Natural killer cell (primary cell): ENCODE results near the gene NCR2. TPM values are rescaled to one million over a fixed set of nuclear protein-coding genes. Genes with fewer than 3 reads are reported as not detected.

Experiments
- ATAC-seq, 3 donors: fragments of 150-1000 bp in 2 of 3; fragments of 200-7000 bp in 1 of 3; cut with Tn5 transposase; 1 replicate in 1 of 3; 2 replicates in 2 of 3; pipeline ENCODE4 v1.10.0; 2021; ENCODE audit warnings: mild to moderate bottlenecking in 2 of 3, moderate library complexity in 2 of 3
- DNase-seq, 2 donors: peaks; one replicate each; pipeline versions ENCODE4 v3.0.0 to v3.0.0-alpha.2; 2013 to 2021; ENCODE audit warnings: mixed read lengths in 1 of 2
- H3K27ac ChIP-seq: one replicate; pipeline ENCODE4 v1.5.1; 2013; ENCODE audit warnings: mild to moderate bottlenecking, low read length
- H3K27me3 ChIP-seq: one replicate; pipeline ENCODE4 v1.6.1; 2013; ENCODE audit warnings: low read length; ENCODE audit not compliant: control insufficient read depth, insufficient read depth
- H3K36me3 ChIP-seq: one replicate; pipeline ENCODE4 v1.6.1; 2013; ENCODE audit warnings: low read length; ENCODE audit not compliant: control insufficient read depth, insufficient read depth
- H3K4me1 ChIP-seq: one replicate; pipeline ENCODE4 v1.6.1; 2013; ENCODE audit warnings: low read length; ENCODE audit not compliant: control insufficient read depth, insufficient read depth
- H3K4me3 ChIP-seq: one replicate; pipeline ENCODE4 v1.5.1; 2013; ENCODE audit warnings: low read length
- H3K9me3 ChIP-seq: one replicate; pipeline ENCODE4 v1.6.1; 2013; ENCODE audit warnings: low read length; ENCODE audit not compliant: control insufficient read depth, insufficient read depth
- H3K27ac Mint-ChIP-seq, 2 donors: one replicate each; pipeline ENCODE4 v1.8.0; 2022; ENCODE audit warnings: mild to moderate bottlenecking in 2 of 2, mixed read lengths in 2 of 2, moderate library complexity in 1 of 2
- H3K27me3 Mint-ChIP-seq, 2 donors: one replicate each; pipeline ENCODE4 v1.8.0; 2022; ENCODE audit warnings: low read depth in 2 of 2, mixed read lengths in 2 of 2
- H3K36me3 Mint-ChIP-seq: one replicate; pipeline ENCODE4 v1.8.0; 2022; ENCODE audit warnings: mixed read lengths
- H3K4me1 Mint-ChIP-seq, 2 donors: one replicate each; pipeline ENCODE4 v1.8.0; 2022; ENCODE audit warnings: mixed read lengths in 2 of 2
- H3K4me3 Mint-ChIP-seq: one replicate; pipeline ENCODE4 v1.8.0; 2022; ENCODE audit warnings: mild to moderate bottlenecking, moderate library complexity, mixed read lengths
- H3K9me3 Mint-ChIP-seq, 2 donors: one replicate each; pipeline ENCODE4 v1.8.0; 2022; ENCODE audit warnings: mixed read lengths in 2 of 2
- WGBS: methylation state at CpG from one replicate; pipeline ENCODE4 v1.1.7; 2013; ENCODE audit warnings: missing lambda C conversion rate; ENCODE audit not compliant: insufficient coverage; 5-methylcytosine and 5-hydroxymethylcytosine counted together
- intact Hi-C: fragments of 100-400 bp; cut with micrococcal nuclease; formaldehyde crosslinking; loops from one replicate; pipeline ENCODE4 v1.14.2; 2022
- total RNA-seq, 4 donors: library from RNA; stranded (reverse); fragments of 120-200 nt in 1 of 4; gene quantifications; one replicate each; pipeline versions ENCODE4 v1.2.3 to v1.2.4, GENCODE V29; 2013 to 2022
- TF ChIP-seq, protein P1 (sequence below): fragments of 200-600 bp; IDR thresholded peaks from one replicate; pipeline ENCODE4 v1.8.0; 2022; ENCODE audit warnings: antibody characterized with exemption

NCR2 gene
- total RNA-seq, 3 donors from 2014 or later (not counting 1 experiment from before 2014, with no cell fraction given) = not detected

DNA sequence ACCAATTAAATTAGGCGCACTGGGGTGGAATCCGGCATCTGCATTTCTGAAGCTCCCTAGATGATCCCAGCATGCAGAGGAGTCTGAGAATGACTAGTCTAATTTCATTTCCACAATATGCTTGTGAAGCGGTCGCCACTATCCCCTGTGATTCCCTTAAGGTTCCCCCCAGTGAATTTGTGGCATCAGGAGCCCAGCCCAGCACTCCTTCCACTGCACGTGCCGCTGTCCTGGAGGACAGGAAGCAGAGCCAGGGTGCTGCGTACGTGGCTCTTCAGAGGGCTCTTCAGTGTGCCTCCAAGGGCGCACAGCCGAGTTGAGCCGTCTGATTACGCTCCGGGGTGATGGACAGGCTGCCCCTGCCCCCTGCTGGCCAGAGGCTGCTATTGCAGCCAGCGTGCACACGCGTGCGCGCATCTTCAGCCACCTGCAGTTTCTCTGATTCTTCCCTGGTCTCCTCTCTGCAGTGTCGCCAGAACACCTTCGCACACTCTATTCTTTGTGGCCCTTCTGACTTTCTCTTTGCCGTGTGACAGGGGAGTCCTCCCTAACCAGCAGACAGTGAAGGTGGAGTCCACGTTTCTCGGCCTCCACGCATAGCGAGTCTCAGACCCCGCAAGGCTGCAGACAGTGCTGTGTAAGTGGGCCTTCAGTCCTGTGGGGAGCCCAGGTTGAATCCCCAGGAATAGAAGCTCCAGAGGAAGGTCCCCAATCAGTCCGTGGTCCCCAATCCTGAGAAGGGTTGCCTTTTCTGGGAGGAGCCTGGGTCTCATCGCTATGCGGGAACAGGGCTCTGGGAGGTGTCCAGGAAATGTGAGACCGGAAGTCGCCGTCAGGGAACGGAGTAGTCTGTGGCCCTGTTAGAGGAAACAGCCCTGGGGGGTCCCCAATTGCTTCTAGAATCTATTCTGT is 16.5 kb upstream of the NCR2 start:
- peaks cover 12% of the 10 kb centered on the region for H3K4me1 ChIP-seq
- H3K36me3 ChIP-seq = no peaks in the 10 kb centered on the region
- H3K27me3 ChIP-seq = no peaks in the 10 kb centered on the region
- no peaks in the 10 kb centered on the region for H3K9me3 ChIP-seq
- Mint-ChIP-seq H3K4me3 (no peak overlapping the region), H3K4me1 (peaks cover 8 to 12% of the 10 kb centered on the region in 2 donors), H3K9me3 (no peaks in the 10 kb centered on the region), H3K27ac (no peak overlapping the region), H3K36me3 (no peaks in the 10 kb centered on the region), H3K27me3 (peaks cover 23 to 35% of the 10 kb centered on the region in 2 donors)
- H3K27ac ChIP-seq = no peak overlapping the region
- no peak overlapping the region for H3K4me3 ChIP-seq
- ATAC-seq = peak; percentile 99 to 100 (median 100)
- TF ChIP-seq, protein P1, sequence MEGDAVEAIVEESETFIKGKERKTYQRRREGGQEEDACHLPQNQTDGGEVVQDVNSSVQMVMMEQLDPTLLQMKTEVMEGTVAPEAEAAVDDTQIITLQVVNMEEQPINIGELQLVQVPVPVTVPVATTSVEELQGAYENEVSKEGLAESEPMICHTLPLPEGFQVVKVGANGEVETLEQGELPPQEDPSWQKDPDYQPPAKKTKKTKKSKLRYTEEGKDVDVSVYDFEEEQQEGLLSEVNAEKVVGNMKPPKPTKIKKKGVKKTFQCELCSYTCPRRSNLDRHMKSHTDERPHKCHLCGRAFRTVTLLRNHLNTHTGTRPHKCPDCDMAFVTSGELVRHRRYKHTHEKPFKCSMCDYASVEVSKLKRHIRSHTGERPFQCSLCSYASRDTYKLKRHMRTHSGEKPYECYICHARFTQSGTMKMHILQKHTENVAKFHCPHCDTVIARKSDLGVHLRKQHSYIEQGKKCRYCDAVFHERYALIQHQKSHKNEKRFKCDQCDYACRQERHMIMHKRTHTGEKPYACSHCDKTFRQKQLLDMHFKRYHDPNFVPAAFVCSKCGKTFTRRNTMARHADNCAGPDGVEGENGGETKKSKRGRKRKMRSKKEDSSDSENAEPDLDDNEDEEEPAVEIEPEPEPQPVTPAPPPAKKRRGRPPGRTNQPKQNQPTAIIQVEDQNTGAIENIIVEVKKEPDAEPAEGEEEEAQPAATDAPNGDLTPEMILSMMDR = peak; percentile 99
- peak; percentile 78 to 92 for DNase-seq
- WGBS = 26% methylated on average over 32 of the region's 33 CpGs
- intact Hi-C loops = loop anchor here (1.0 to 2.0 kb wide), 4 partner anchors 40 to 313 kb away; no protein-coding TSS in a partner anchor

DNA sequence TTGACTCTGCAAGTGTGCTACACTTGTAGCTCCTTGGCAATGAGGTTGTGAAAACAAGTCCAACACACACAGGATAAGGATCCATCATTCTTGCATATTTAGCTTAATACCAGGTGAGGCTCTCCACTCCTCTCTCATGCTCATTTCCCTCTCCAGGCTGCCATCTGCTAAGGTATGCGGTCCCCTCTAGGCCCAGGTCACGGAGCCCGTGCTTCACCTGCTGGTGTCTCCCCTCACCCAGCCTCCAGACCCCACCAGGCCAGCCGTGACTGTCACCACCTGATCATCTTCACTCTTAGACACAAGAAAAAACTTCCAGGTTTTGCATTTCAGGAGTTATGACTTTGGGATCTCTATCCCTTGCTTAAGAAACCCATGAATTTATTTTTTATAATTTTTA is 14.2 kb upstream of the NCR2 start:
- Histone ChIP-seq H3K27ac (no peak overlapping the region), H3K4me1 (peaks cover 12% of the 10 kb centered on the region), H3K4me3 (no peak overlapping the region), H3K9me3 (no peaks in the 10 kb centered on the region), H3K36me3 (no peaks in the 10 kb centered on the region), H3K27me3 (peaks cover under 1% of the 10 kb centered on the region)
- TF ChIP-seq, protein P1 = no peak
- H3K27ac Mint-ChIP-seq = no peak overlapping the region
- WGBS = 76% methylated on average over 4 of the region's 4 CpGs
- no peaks in the 10 kb centered on the region for H3K36me3 Mint-ChIP-seq
- H3K4me3 Mint-ChIP-seq = no peak overlapping the region
- H3K4me1 Mint-ChIP-seq = peaks cover 8 to 12% of the 10 kb centered on the region in 2 donors
- intact Hi-C loops = no loop called here
- peaks cover 18 to 19% of the 10 kb centered on the region in 2 donors for H3K27me3 Mint-ChIP-seq
- DNase-seq (no peak), ATAC-seq (no peak)
- no peaks in the 10 kb centered on the region for H3K9me3 Mint-ChIP-seq

DNA sequence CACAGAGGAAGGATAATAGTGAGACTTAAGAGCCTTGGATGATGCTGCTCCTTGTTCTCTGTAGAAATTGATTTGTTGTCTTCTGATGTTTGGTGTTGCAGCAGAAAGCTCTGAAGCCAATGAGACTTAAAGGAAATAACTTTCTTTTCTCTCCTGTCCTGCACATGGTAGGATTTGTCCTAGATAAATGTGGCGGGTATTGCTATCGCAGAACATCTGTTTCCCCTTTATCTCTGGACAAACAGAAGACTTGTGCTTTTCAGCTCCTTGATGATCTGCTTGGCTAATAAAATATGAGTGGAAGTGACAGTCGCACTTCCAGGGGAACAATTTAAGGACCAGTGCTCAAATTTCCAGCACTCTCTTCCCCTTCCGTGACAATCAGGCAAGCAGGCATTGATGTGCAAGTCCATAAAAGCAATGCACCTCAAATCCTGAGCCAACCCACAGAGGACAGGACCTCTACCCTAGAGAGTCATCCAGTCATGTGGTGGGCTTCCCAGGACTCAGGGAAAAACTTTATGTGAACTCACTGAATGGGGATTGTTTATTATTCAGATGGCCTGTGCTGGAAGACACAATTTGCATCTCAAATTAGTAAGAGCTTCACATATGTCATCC is 9.9 kb upstream of the NCR2 start:
- H3K27me3 Mint-ChIP-seq = peaks cover 13 to 17% of the 10 kb centered on the region in 2 donors
- no peaks in the 10 kb centered on the region for H3K4me1 Mint-ChIP-seq

More for the DNA sequence above, 9.9 kb upstream of the NCR2 start:
- no peak overlapping the region for H3K27ac Mint-ChIP-seq
- ATAC-seq (no peak), DNase-seq (no peak)
- Histone ChIP-seq H3K4me3 (no peak overlapping the region), H3K36me3 (no peaks in the 10 kb centered on the region), H3K9me3 (no peaks in the 10 kb centered on the region), H3K27ac (no peak overlapping the region), H3K27me3 (peaks cover 2% of the 10 kb centered on the region), H3K4me1 (no peaks in the 10 kb centered on the region)
- 70% methylated on average over 4 of the region's 4 CpGs for WGBS
- TF ChIP-seq, protein P1 = no peak
- intact Hi-C loops = no loop called here
- H3K9me3 Mint-ChIP-seq = no peaks in the 10 kb centered on the region
- H3K4me3 Mint-ChIP-seq = no peak overlapping the region
- no peaks in the 10 kb centered on the region for H3K36me3 Mint-ChIP-seq
